Prostate gland (tissue), 2 donors: ENCODE results near the gene ATP5F1B. TPM values are rescaled to one million over a fixed set of nuclear protein-coding genes. Genes with fewer than 3 reads are reported as not detected.

Experiments
- DNase-seq: peaks from one replicate; pipeline ENCODE4 v3.0.0-alpha.2; 2019; ENCODE audit warnings: low spot score
- H3K27ac ChIP-seq, 2 donors: fragments of 200-600 bp; sonication (generic); 2 replicates each; pipeline ENCODE4 v1.5.1; 2017 to 2019
- H3K27me3 ChIP-seq: fragments of 200-600 bp; sonication (generic); replicated peaks from 2 replicates; pipeline ENCODE4 v1.5.1; 2019; ENCODE audit not compliant: insufficient read depth
- H3K36me3 ChIP-seq, 2 donors: fragments of 200-600 bp; sonication (generic); 1 replicate in 1 of 2; 2 replicates in 1 of 2; pipeline versions ENCODE4 v1.5.1 to v1.8.1; 2017 to 2019
- H3K4me1 ChIP-seq: fragments of 200-600 bp; sonication (generic); replicated peaks from 2 replicates; pipeline ENCODE4 v1.5.1; 2019
- H3K4me3 ChIP-seq, 2 donors: fragments of 200-600 bp; sonication (generic); 2 replicates each; pipeline ENCODE4 v1.5.1; 2017 to 2019
- H3K9me3 ChIP-seq: fragments of 200-600 bp; sonication (generic); 2 replicates; pipeline ENCODE4 v1.5.1; 2017
- POLR2A ChIP-seq: fragments of 450-650 bp; IDR thresholded peaks from one replicate; pipeline ENCODE4 v1.6.1; 2016; ENCODE audit warnings: antibody characterized with exemption, mild to moderate bottlenecking
- POLR2AphosphoS5 ChIP-seq: sonication (generic); formaldehyde crosslinking; IDR thresholded peaks from one replicate; pipeline ENCODE4 v1.6.1; 2017; ENCODE audit warnings: antibody characterized with exemption
- WGBS: methylation state at CpG from one replicate; pipeline ENCODE4 v1.1.5; 2018; 5-methylcytosine and 5-hydroxymethylcytosine counted together
- intact Hi-C: fragments of 100-400 bp; cut with DNase I; formaldehyde crosslinking; loops from one replicate; pipeline ENCODE4 v1.14.2; 2022
- total RNA-seq, 2 donors: library from RNA; depleted of rRNA; stranded (reverse); fragments of >200 nt; gene quantifications; one replicate each; pipeline ENCODE4 v1.1.0, GENCODE V29; 2016
- TF ChIP-seq, protein P1 (sequence below), 4 experiments: fragments of 200-600 bp in 2 of 4; fragments of 450-650 bp in 2 of 4; sonication (generic) in 2 of 4; IDR thresholded peaks; 1 replicate in 3 of 4; 2 replicates in 1 of 4; pipeline ENCODE4 v1.5.1; 2016 to 2019; ENCODE audit warnings: antibody characterized with exemption in 4 of 4, mild to moderate bottlenecking in 2 of 4, moderate library complexity in 2 of 4

Gene ATP5F1B
- total RNA-seq, 2 donors from 2014 or later: 372 to 401 TPM

DNA sequence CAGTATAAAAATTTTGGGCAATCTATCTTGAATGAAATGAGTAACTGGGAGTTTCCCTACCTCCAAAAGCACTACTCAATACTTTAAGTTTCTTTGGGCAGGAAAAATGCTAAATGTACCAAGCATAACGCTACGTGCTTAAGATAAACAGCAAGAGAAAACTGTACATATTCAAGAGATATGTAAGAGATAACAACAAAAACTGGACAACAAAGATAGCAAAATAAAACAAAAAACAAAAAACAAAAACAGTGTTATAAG, 22.3 kb upstream of the ATP5F1B start:
- WGBS: 85% methylated on average over 2 of the region's 2 CpGs
- TF ChIP-seq POLR2AphosphoS5 (no peak), POLR2A (no peak)
- TF ChIP-seq, protein P1, sequence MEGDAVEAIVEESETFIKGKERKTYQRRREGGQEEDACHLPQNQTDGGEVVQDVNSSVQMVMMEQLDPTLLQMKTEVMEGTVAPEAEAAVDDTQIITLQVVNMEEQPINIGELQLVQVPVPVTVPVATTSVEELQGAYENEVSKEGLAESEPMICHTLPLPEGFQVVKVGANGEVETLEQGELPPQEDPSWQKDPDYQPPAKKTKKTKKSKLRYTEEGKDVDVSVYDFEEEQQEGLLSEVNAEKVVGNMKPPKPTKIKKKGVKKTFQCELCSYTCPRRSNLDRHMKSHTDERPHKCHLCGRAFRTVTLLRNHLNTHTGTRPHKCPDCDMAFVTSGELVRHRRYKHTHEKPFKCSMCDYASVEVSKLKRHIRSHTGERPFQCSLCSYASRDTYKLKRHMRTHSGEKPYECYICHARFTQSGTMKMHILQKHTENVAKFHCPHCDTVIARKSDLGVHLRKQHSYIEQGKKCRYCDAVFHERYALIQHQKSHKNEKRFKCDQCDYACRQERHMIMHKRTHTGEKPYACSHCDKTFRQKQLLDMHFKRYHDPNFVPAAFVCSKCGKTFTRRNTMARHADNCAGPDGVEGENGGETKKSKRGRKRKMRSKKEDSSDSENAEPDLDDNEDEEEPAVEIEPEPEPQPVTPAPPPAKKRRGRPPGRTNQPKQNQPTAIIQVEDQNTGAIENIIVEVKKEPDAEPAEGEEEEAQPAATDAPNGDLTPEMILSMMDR (IDR thresholded peaks at IDR 0.05): no peak
- H3K4me1 ChIP-seq: no peaks in the 10 kb centered on the region
- no peaks in the 10 kb centered on the region for H3K9me3 ChIP-seq
- H3K36me3 ChIP-seq: peaks cover 3 to 9% of the 10 kb centered on the region in 2 donors
- H3K27me3 ChIP-seq: no peaks in the 10 kb centered on the region
- H3K27ac ChIP-seq: no peak overlapping the region
- H3K4me3 ChIP-seq: no peak overlapping the region
- intact Hi-C loops: no loop called here
- no peak for DNase-seq

- intact Hi-C loops: no loop called here
- no peaks in the 10 kb centered on the region for H3K27me3 ChIP-seq
- WGBS: 93% methylated on average over 13 of the region's 13 CpGs
- no peak for DNase-seq
- H3K27ac ChIP-seq: no peak overlapping the region
- peaks cover 0 to 3% of the 10 kb centered on the region in 2 donors for H3K36me3 ChIP-seq
- H3K4me3 ChIP-seq: no peak overlapping the region
- H3K9me3 ChIP-seq: no peaks in the 10 kb centered on the region
- H3K4me1 ChIP-seq: no peaks in the 10 kb centered on the region
- TF ChIP-seq, protein P1 (IDR thresholded peaks at IDR 0.05): no peak
- no peak for TF ChIP-seq POLR2AphosphoS5
- no peak for TF ChIP-seq POLR2A
Measured at GRCh38 chr12:56661979-56662638, 16.3 kb upstream of the ATP5F1B start.

- Histone ChIP-seq H3K27ac (no peak overlapping the region), H3K4me3 (no peak overlapping the region), H3K4me1 (no peaks in the 10 kb centered on the region), H3K9me3 (no peaks in the 10 kb centered on the region), H3K27me3 (no peaks in the 10 kb centered on the region), H3K36me3 (peaks cover 0 to 3% of the 10 kb centered on the region in 2 donors)
- 91% methylated on average over 7 of the region's 7 CpGs for WGBS
- no peak for DNase-seq
- TF ChIP-seq POLR2AphosphoS5: no peak
- TF ChIP-seq, protein P1 (IDR thresholded peaks at IDR 0.05): no peak
- TF ChIP-seq POLR2A: no peak
- intact Hi-C loops: no loop called here
Measured at GRCh38 chr12:56661560-56661959, 15.8 kb upstream of the ATP5F1B start.

GRCh38 chr12:56658921-56659320, 13.1 kb upstream of the ATP5F1B start:
- no peak for TF ChIP-seq POLR2A
- TF ChIP-seq, protein P1 (IDR thresholded peaks at IDR 0.05): no peak
- Histone ChIP-seq H3K4me3 (no peak overlapping the region), H3K27me3 (no peaks in the 10 kb centered on the region), H3K4me1 (no peaks in the 10 kb centered on the region), H3K9me3 (no peaks in the 10 kb centered on the region), H3K27ac (no peak overlapping the region), H3K36me3 (no peaks in the 10 kb centered on the region)
- intact Hi-C loops: no loop called here
- DNase-seq: no peak
- WGBS: 93% methylated on average over 1 of the region's 1 CpG
